ENCODE data around the gene GPC6. TPM values are rescaled to one million over a fixed set of nuclear protein-coding genes. Genes with fewer than 3 reads are reported as not detected.

The GPC6 gene
- total RNA-seq, 1 donor from 2014 or later, result 5.5 TPM

DNA sequence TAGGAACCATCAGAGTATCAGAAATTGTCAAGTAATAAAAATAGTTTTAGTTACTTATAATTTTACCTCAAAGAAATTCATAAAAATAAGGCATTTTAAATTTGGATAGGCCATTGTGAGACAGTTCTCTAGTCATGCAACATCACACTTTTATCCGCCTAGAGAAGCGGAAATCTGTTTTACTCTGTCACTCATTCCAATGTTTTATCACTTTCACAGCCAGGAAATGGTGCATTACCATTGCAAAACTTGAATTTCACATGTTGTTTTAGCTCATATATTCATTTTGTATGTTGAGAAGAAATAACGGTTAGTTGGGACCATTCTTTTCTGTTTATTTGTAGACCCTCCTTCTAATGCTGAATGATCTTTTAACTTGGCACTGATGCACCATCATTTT lies 427.2 kb downstream of the GPC6 start:
- Histone ChIP-seq H3K4me3 (ENCODE audit: low read depth, low read length) (no peak overlapping the region), H3K27me3 (ENCODE audit: control insufficient read depth, insufficient read depth, low read length) (no peaks in the 10 kb centered on the region), H3K36me3 (ENCODE audit: control insufficient read depth, insufficient read depth, low read length) (no peaks in the 10 kb centered on the region)
- no peak for FAIRE-seq
- TF ChIP-seq, protein P1, sequence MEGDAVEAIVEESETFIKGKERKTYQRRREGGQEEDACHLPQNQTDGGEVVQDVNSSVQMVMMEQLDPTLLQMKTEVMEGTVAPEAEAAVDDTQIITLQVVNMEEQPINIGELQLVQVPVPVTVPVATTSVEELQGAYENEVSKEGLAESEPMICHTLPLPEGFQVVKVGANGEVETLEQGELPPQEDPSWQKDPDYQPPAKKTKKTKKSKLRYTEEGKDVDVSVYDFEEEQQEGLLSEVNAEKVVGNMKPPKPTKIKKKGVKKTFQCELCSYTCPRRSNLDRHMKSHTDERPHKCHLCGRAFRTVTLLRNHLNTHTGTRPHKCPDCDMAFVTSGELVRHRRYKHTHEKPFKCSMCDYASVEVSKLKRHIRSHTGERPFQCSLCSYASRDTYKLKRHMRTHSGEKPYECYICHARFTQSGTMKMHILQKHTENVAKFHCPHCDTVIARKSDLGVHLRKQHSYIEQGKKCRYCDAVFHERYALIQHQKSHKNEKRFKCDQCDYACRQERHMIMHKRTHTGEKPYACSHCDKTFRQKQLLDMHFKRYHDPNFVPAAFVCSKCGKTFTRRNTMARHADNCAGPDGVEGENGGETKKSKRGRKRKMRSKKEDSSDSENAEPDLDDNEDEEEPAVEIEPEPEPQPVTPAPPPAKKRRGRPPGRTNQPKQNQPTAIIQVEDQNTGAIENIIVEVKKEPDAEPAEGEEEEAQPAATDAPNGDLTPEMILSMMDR (IDR thresholded peaks at IDR 0.05; ENCODE audit: insufficient read depth, low read length, severe bottlenecking), result no peak
- DNase-seq (ENCODE audit: low read depth), result no peak

DNA sequence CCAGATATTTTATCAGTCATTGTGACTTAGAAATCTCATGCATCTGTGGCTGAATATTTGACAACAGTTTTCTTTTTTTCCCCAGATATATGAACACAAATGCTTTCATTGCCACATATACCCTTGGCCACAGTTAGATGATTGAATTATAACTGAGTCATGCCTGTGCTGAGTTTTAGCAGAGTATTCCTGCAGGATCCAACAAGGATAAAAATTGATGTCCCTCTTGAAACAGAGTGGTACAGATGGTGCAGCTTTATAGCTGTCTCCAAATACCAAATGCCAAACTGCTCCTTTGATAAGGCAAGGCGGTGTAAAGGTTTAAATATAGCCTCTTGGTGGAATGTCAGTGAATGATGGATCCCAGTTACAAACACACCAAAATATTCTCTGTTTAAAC lies 428.5 kb downstream of the GPC6 start:
- DNase-seq (ENCODE audit: low read depth), result no peak
- FAIRE-seq, result no peak
- TF ChIP-seq, protein P1 (IDR thresholded peaks at IDR 0.05; ENCODE audit: insufficient read depth, low read length, severe bottlenecking), result no peak
- no peak overlapping the region for H3K4me3 ChIP-seq (ENCODE audit: low read depth, low read length)
- H3K27me3 ChIP-seq (ENCODE audit: control insufficient read depth, insufficient read depth, low read length), result no peaks in the 10 kb centered on the region
- H3K36me3 ChIP-seq (ENCODE audit: control insufficient read depth, insufficient read depth, low read length), result no peaks in the 10 kb centered on the region

DNA sequence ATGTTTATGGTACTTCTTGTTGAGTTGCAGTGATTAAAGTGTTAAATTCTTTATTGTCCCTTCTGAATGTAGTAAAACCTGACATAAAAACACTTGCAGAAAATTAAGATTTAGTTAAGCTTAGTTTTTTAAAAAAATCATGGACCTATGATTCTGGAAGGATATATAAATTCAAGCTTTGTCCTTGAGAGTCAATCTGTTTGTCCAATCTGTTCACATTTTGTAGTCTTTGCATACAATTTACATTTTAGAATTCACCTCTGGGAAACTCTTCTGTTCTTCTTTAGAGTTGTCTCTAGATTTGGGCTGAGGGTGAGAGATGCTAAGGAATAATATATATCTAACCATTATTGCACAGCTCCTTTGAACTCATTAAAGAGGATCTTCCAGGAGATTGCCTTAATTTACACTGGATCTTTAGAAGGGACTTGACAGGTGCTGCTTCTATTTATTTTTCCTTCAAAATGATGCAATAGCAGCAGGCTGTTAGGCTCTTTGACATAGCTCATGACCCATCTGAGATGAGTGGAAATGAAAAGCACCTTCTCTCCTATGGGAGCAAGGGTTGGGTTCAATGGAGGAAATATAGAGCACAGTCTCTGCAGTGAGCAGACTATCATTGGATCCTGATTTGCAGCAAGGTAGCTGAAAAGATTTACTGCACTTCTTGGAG lies 433.9 kb downstream of the GPC6 start:
- DNase-seq (ENCODE audit: low read depth) (no peak), FAIRE-seq (no peak)
- TF ChIP-seq, protein P1 (IDR thresholded peaks at IDR 0.05; ENCODE audit: insufficient read depth, low read length, severe bottlenecking), result no peak
- Histone ChIP-seq H3K36me3 (ENCODE audit: control insufficient read depth, insufficient read depth, low read length) (no peaks in the 10 kb centered on the region), H3K4me3 (ENCODE audit: low read depth, low read length) (no peak overlapping the region), H3K27me3 (ENCODE audit: control insufficient read depth, insufficient read depth, low read length) (no peaks in the 10 kb centered on the region)

DNA sequence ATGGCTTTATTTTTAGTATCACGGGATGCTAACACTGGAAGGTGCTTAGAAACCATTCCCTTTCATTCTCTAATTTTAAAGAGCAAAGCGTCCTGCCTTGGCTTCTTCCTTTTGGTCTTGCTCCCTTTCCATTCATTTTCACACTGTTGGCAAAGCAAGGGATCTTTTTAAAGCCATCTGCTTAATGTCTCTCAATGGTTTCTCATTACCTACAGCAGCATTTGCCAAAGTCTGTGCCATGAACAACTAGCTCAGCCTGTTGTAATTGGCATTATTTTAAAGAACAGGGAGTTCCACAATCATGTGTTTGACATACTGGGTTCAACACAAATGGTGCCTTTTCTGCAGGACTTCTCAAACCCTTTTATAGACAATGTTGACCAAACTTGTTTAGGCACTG lies 444.3 kb downstream of the GPC6 start:
- no peaks in the 10 kb centered on the region for H3K36me3 ChIP-seq (ENCODE audit: control insufficient read depth, insufficient read depth, low read length)
- TF ChIP-seq, protein P1 (IDR thresholded peaks at IDR 0.05; ENCODE audit: insufficient read depth, low read length, severe bottlenecking), result no peak
- DNase-seq (ENCODE audit: low read depth) (no peak), FAIRE-seq (no peak)
- H3K4me3 ChIP-seq (ENCODE audit: low read depth, low read length), result no peak overlapping the region
- H3K27me3 ChIP-seq (ENCODE audit: control insufficient read depth, insufficient read depth, low read length), result no peaks in the 10 kb centered on the region

DNA sequence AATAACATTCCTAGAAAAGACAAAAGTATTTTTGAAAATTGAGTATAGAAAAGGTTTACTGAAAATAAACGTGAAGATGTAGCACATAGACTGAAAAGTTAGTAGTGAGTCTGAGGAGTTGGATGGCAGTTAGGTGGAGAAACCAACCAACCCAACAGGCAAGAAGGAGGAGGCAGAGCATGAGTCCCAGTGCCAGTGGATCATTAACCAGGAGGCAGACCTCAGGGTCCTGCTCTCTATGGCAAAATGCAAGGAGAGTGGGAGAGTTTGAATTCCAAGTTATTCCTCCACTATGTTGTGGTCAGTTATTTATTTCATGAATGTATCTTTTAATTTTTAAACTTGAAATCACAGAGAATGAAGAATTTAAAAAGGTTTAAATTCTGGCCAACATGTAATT lies 446.4 kb downstream of the GPC6 start:
- no peaks in the 10 kb centered on the region for H3K27me3 ChIP-seq (ENCODE audit: control insufficient read depth, insufficient read depth, low read length)
- FAIRE-seq (no peak), DNase-seq (ENCODE audit: low read depth) (no peak)
- no peaks in the 10 kb centered on the region for H3K36me3 ChIP-seq (ENCODE audit: control insufficient read depth, insufficient read depth, low read length)
- no peak overlapping the region for H3K4me3 ChIP-seq (ENCODE audit: low read depth, low read length)
- TF ChIP-seq, protein P1 (IDR thresholded peaks at IDR 0.05; ENCODE audit: insufficient read depth, low read length, severe bottlenecking), result no peak

DNA sequence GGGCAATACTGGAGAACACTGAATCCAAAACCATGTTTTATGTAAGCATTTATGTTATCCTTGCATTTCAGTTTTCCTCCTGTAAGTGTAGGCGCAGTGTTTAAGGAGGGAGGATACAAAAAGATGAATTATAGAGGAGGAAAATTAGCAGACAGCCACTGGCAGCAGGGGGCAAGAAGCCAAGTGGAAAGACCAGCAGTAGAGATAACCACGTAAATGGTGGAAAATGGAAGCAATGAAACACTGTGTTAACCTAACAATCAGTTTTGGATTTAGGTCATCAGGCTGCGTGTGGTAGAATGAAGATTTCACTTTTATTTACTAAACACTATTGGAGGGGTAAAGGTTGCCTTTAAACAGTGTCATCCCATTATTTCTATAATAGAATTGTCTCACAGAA lies 447.3 kb downstream of the GPC6 start:
- H3K27me3 ChIP-seq (ENCODE audit: control insufficient read depth, insufficient read depth, low read length), result no peaks in the 10 kb centered on the region
- TF ChIP-seq, protein P1 (IDR thresholded peaks at IDR 0.05; ENCODE audit: insufficient read depth, low read length, severe bottlenecking), result no peak
- FAIRE-seq (no peak), DNase-seq (ENCODE audit: low read depth) (no peak)
- H3K36me3 ChIP-seq (ENCODE audit: control insufficient read depth, insufficient read depth, low read length), result no peaks in the 10 kb centered on the region
- H3K4me3 ChIP-seq (ENCODE audit: low read depth, low read length), result no peak overlapping the region
